Activated CD8-positive, alpha-beta memory T cell treated with anti-CD3 and anti-CD28 coated beads, Interleukin-2, amount 10 ng/mL, durations not matched to agents 7 days and 5 days (primary cell): ENCODE measurements around the gene ZCCHC2. TPM values are rescaled to one million over a fixed set of nuclear protein-coding genes. Genes with fewer than 3 reads are reported as not detected.

Experiments
- ATAC-seq: fragments of 150-1000 bp; cut with Tn5 transposase; one replicate; pipeline ENCODE4 v1.10.0; 2021; ENCODE audit warnings: moderate library complexity
- CTCF ChIA-PET: fragments of 350-600 bp; sonication (Branson Sonifier 250); formaldehyde crosslinking; loops from one replicate; lab custom pipeline; 2021; ENCODE audit warnings: antibody characterized with exemption; lab: Charles Lee
- DNase-seq: peaks from one replicate; pipeline ENCODE4 v3.0.0-alpha.2; 2020
- H3K27ac Mint-ChIP-seq: one replicate; pipeline ENCODE4 v1.8.0; 2021; ENCODE audit warnings: mild to moderate bottlenecking, mixed read lengths
- H3K27me3 Mint-ChIP-seq: one replicate; pipeline ENCODE4 v1.8.0; 2021; ENCODE audit warnings: mixed read lengths
- H3K36me3 Mint-ChIP-seq: one replicate; pipeline ENCODE4 v1.8.0; 2021; ENCODE audit warnings: mild to moderate bottlenecking, mixed read lengths
- H3K4me1 Mint-ChIP-seq: one replicate; pipeline ENCODE4 v1.8.0; 2021; ENCODE audit warnings: mixed read lengths
- H3K4me3 Mint-ChIP-seq: one replicate; pipeline ENCODE4 v1.8.0; 2021; ENCODE audit warnings: mild to moderate bottlenecking, moderate library complexity, mixed read lengths
- H3K9me3 Mint-ChIP-seq: one replicate; pipeline ENCODE4 v1.8.0; 2022; ENCODE audit warnings: low read depth, mixed read lengths
- total RNA-seq, 2 experiments: library from RNA; stranded (reverse); gene quantifications; one replicate each; pipeline ENCODE4 v1.2.3, GENCODE V29; 2021

Gene ZCCHC2
- 10 to 100 TPM; 45.7 to 71.8 TPM for total RNA-seq

DNA sequence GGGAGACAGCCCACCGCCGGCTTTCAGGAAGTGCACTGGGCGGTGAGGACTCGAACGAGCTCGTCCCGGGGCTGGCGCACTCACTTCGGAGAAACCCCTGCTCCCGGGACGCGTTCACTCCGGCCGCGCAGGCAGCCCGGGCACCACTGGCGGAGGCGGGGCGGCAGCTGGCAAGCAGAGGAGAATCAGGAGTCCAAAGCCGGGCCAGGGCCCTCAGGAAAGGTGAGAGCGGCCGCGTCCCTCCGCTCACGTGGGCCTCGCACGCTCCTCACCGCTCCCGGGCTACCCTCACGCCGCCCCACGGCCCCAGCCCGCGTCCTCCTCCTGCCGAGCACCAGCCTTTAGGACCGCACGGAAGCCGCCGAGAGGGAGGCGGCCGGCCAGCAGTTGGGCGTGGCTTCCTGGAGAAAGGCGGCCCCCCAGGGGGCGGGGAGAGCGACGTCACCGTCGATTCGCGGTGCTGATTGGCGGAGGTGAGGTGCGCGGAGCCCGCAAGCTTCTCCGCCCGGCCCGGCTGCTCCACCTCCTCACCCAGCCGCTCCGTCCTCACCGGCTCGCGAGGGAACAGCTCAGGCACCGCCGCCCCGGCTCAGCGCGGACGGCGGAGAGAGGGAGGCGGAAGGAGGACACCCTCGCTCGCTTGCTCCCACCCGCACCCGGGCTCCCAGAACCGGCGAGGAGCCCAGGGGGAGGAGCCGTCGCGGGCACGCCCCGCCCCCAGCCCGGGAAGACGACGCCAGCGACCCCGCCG lies at the start of gene ZCCHC2:
TSS of gene ZCCHC2 (plus strand) at position 522 of the 751 bp plus-strand sequence. CDS start 400 bp downstream, outside the sequence.
- DNase-seq, result peak; percentile 98
- CTCF ChIA-PET, result interaction anchor here (0.6 to 5.3 kb wide), 12 partner anchors 9 to 197 kb away, joined by 3 to 27 read pairs (median 6); no protein-coding TSS in a partner anchor
- peaks cover 25% of the 10 kb centered on the region for H3K4me1 Mint-ChIP-seq
- peak within 1 kb of the TSS; percentile 95 for H3K27ac Mint-ChIP-seq
- H3K36me3 Mint-ChIP-seq, result peaks cover 46% of the 10 kb centered on the region
- peak within 1 kb of the TSS; percentile 93 for H3K4me3 Mint-ChIP-seq
- H3K9me3 Mint-ChIP-seq, result peaks cover 2% of the 10 kb centered on the region
- peak; percentile 84 for ATAC-seq
- H3K27me3 Mint-ChIP-seq, result no peaks in the 10 kb centered on the region

DNA sequence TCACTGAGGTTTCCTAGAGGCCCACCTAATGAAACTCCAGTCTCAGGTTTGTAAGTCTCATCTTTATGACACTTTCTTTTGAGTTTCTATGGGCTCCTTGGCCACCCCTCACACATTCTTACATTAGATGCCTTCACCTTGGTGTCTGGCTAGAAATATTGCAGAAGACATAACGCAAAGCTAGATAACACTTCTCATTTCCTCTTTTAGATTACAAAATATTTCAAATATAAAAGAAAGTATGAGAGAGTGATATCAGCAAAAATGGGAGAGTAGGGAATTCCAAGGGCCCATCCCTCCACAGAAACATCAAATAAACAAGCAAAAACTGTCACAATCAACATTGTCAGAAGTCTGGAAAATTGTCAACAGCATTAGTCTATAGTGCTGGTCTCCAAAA lies 43.3 kb upstream of the ZCCHC2 start:
- no peak for DNase-seq
- Mint-ChIP-seq H3K27me3 (peaks cover 53% of the 10 kb centered on the region), H3K4me1 (no peaks in the 10 kb centered on the region), H3K9me3 (peaks cover 10% of the 10 kb centered on the region), H3K4me3 (no peak overlapping the region), H3K27ac (no peak overlapping the region), H3K36me3 (peaks cover 16% of the 10 kb centered on the region)
- CTCF ChIA-PET, result no interaction called here
- ATAC-seq, result no peak

DNA sequence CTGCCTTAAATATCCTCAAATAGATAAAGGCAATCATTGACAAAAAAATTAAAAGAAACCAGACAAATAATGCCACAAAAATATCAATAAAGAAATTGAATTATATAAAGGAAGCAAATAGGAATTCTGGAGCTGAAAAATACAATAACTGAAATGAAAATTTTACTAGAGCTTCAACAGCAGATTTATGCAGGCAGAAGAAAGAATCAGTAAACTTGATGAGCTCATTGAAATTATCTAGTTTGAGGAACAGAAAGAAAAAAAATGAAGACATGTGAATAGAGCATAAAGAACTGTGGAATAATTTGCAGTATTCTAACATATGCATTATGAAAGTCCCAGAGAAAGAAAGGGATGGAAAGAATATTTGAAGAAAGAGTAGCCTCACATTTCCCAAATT lies 41.9 kb upstream of the ZCCHC2 start:
- H3K27ac Mint-ChIP-seq, result no peak overlapping the region
- H3K27me3 Mint-ChIP-seq, result peaks cover 61% of the 10 kb centered on the region
- CTCF ChIA-PET, result no interaction called here
- peaks cover 10% of the 10 kb centered on the region for H3K9me3 Mint-ChIP-seq
- peaks cover 2% of the 10 kb centered on the region for H3K4me1 Mint-ChIP-seq
- H3K36me3 Mint-ChIP-seq, result peaks cover 16% of the 10 kb centered on the region
- H3K4me3 Mint-ChIP-seq, result no peak overlapping the region
- ATAC-seq (no peak), DNase-seq (no peak)

DNA sequence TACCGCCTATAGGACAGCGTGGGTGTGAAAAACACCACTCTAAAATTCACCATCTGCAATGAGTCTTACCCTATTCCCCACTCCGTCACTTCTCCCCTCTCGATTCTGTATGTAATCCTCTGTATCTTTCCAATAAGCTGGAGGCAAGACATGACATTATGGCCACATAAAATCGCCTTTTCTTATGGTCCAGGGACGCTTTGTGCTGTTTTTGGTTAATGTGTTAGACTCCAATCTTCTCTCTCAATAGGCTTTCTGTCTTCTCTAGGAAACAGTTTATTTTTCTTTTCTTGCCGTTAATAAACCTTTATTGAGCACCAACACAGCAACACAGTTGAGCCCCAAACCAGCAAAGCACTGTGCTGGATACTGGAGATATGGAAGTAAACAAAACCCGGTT lies 37.9 kb upstream of the ZCCHC2 start:
- CTCF ChIA-PET, result no interaction called here
- Mint-ChIP-seq H3K9me3 (peaks cover 10% of the 10 kb centered on the region), H3K27me3 (peaks cover 40% of the 10 kb centered on the region), H3K27ac (no peak overlapping the region), H3K4me3 (no peak overlapping the region), H3K4me1 (peaks cover 2% of the 10 kb centered on the region), H3K36me3 (peaks cover 16% of the 10 kb centered on the region)
- DNase-seq (no peak), ATAC-seq (no peak)

DNA sequence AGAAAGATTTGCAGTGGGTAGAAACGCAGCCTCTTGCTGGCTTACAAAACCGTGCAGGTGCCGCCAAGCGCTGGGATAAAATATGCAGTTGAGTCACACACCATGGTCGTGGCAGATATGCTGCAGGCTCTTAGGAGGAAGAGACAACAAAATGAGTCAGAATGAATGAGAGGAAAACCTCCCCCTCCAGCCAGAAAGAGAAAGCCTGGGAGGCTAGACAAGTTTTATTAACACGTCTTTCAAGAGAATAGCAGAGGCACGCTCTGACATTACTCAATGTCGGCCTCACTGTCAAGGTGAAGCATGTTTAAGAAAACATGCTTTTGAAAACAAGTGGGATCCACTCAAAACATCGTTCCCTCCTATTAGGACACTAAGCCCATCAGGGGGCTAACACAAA lies 37.1 kb upstream of the ZCCHC2 start:
- CTCF ChIA-PET, result no interaction called here
- ATAC-seq, result no peak
- peaks cover 36% of the 10 kb centered on the region for H3K27me3 Mint-ChIP-seq
- H3K36me3 Mint-ChIP-seq, result peaks cover 11% of the 10 kb centered on the region
- H3K4me3 Mint-ChIP-seq, result no peak overlapping the region
- no peak for DNase-seq
- peaks cover 4% of the 10 kb centered on the region for H3K9me3 Mint-ChIP-seq
- H3K4me1 Mint-ChIP-seq, result peaks cover 2% of the 10 kb centered on the region
- H3K27ac Mint-ChIP-seq, result no peak overlapping the region

DNA sequence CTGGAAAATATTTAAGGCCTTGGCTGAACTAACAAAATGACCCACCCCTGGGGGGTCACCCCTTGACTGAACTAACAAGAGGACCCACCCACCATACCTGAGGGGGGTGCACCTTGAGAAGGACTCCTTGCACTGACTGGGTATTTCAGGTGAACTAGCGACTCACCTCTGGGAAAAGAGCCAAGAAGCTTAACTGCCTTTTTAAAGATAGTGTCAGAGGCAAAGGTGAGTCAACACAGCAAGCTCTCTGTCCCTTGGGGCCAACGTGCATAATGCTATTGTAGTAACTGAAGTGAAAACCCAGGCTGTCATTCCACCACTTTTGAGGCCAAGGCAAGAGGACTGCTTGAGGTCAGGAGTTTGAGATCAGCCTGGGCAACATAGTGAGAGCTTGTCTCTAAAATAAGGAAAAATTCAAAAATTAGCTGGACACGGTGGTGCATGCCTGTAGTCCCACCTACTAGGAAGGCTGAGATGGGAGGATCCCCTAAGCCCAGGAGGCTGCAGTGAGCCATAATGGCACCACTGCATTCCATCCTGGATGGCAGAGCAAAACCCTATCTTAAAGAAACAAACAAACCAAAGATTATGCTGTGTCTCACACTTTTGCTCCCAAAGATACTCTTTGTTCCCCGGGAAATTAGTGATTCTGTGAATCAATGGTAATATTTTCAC lies 36.4 kb upstream of the ZCCHC2 start:
- Mint-ChIP-seq H3K27ac (no peak overlapping the region), H3K36me3 (peaks cover 7% of the 10 kb centered on the region), H3K27me3 (peaks cover 38% of the 10 kb centered on the region), H3K4me3 (no peak overlapping the region), H3K4me1 (peaks cover 2% of the 10 kb centered on the region), H3K9me3 (no peaks in the 10 kb centered on the region)
- no peak for DNase-seq
- ATAC-seq, result no peak
- CTCF ChIA-PET, result no interaction called here

DNA sequence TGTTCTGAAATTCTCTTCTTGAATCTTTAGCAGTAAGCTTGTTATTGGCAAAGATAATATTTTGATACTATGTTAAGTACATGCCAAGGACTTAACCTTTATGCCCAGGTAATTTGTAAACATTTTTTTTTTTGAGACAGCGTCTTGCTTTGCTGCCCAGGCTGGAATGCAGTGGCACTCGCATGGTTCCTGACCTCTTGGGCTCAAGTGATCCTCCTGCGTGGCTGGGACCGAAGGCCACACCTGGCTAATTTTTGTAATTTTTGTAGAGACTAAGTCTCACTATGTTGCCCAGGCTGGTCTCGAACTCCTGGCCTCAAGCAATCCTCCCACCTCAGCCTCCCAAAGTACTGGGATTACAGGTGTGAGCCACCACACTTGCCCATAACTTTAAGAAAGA lies 35.7 kb upstream of the ZCCHC2 start:
- H3K4me1 Mint-ChIP-seq, result peaks cover 2% of the 10 kb centered on the region
- no peak for DNase-seq
- H3K4me3 Mint-ChIP-seq, result no peak overlapping the region
- H3K36me3 Mint-ChIP-seq, result peaks cover 3% of the 10 kb centered on the region
- CTCF ChIA-PET, result no interaction called here
- H3K27ac Mint-ChIP-seq, result no peak overlapping the region
- no peak for ATAC-seq
- H3K9me3 Mint-ChIP-seq, result no peaks in the 10 kb centered on the region
- peaks cover 41% of the 10 kb centered on the region for H3K27me3 Mint-ChIP-seq

DNA sequence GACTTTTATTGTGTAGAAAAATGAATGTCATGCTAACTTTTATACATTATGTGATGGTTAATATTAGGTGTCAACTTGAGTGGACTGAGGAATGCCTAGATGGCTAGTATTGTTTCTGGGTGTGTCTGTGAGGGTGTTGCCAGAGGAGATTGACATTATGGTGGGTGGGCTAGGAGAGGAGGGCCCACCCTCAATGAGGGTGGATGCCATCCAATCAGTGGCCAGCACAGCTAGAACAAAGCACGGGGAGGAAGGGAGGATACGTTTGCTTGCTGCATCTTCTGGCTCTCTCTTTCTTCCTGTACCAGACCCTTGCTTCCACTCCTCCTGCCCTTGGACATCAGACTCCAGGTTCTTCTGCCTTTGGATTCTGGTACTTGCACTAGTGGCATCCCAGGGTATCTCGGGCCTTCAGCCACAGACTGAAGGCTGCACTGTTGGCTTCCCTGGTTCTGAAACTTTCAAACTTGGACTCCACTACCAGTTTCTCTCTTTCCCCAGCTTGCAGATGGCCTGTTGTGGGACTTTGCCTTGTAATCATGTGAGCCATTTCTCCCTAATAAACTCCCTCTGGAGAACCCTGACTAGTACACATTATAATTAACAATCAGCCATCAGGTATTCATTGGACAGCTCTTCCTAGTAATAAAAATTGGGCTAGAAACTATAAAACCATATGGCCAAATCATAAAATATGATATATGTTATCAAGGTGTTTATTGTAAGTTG lies 31.7 kb upstream of the ZCCHC2 start:
- H3K36me3 Mint-ChIP-seq, result peaks cover 2% of the 10 kb centered on the region
- no peaks in the 10 kb centered on the region for H3K9me3 Mint-ChIP-seq
- no peaks in the 10 kb centered on the region for H3K4me1 Mint-ChIP-seq
- no peak overlapping the region for H3K27ac Mint-ChIP-seq
- no peak for ATAC-seq
- CTCF ChIA-PET, result no interaction called here
- peaks cover 36% of the 10 kb centered on the region for H3K27me3 Mint-ChIP-seq
- DNase-seq, result no peak
- H3K4me3 Mint-ChIP-seq, result no peak overlapping the region

DNA sequence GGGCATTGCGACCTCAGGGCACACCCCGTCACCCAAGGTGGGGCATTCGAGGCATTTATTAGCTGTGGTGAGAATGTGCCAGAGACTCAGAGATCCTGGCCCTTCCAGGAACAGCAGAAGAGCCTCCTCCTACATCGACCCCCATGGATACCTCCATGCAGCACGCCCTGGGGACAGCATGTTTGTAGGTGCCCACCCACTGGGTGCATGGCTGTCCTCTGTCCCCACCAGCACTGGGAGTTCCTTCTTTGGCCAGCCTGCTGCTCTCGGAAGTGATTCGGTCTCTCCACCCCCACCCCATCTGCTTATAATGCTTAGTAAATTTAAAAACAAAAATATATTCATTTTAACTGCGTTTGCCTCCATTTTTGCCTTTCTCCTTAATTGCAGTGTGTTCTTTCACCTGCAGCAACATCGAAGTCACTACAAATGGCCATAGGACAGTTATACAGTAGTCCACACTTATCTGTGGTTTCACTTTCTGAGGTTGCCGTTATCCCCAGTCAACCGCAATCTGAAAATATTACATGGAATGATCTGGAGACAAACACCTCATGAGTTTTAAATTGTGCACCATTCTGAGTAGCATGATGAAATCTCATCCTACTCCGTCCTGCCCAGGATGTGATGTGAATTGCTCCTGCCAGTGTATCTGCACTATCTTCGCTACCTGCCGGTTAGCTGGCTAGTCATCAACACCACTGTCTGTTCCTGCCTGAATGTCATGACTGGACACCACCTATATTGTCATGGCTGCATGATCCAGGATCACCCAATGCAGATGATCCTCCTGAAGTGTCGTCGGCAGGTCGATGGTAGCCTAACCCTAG lies 29.6 kb upstream of the ZCCHC2 start:
- H3K27ac Mint-ChIP-seq, result no peak overlapping the region
- H3K4me1 Mint-ChIP-seq, result no peaks in the 10 kb centered on the region
- peaks cover 46% of the 10 kb centered on the region for H3K27me3 Mint-ChIP-seq
- DNase-seq, result no peak
- H3K36me3 Mint-ChIP-seq, result no peaks in the 10 kb centered on the region
- no peaks in the 10 kb centered on the region for H3K9me3 Mint-ChIP-seq
- no peak for ATAC-seq
- CTCF ChIA-PET, result no interaction called here
- no peak overlapping the region for H3K4me3 Mint-ChIP-seq

DNA sequence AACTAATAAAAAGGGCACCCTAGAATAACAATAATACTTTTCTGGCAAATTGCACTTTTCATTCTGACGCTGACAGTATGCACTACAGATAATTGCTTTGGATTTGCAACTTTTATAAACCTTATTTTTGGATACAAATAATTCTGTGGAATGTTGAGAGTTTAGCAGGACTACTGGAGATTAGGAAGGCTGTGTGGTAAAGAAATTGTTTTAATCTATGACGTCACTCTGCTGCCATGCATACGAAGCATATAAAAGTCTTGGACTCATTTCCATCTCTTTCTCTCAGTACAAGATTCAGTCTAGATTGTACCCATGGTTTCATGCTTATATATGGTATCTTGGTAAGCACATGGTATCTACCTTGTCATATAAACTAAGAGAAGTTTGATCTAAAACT lies 28.1 kb upstream of the ZCCHC2 start:
- H3K4me3 Mint-ChIP-seq, result no peak overlapping the region
- no peaks in the 10 kb centered on the region for H3K36me3 Mint-ChIP-seq
- ATAC-seq, result no peak
- no peak overlapping the region for H3K27ac Mint-ChIP-seq
- DNase-seq, result no peak
- CTCF ChIA-PET, result no interaction called here
- H3K27me3 Mint-ChIP-seq, result peaks cover 43% of the 10 kb centered on the region
- no peaks in the 10 kb centered on the region for H3K9me3 Mint-ChIP-seq
- H3K4me1 Mint-ChIP-seq, result no peaks in the 10 kb centered on the region

DNA sequence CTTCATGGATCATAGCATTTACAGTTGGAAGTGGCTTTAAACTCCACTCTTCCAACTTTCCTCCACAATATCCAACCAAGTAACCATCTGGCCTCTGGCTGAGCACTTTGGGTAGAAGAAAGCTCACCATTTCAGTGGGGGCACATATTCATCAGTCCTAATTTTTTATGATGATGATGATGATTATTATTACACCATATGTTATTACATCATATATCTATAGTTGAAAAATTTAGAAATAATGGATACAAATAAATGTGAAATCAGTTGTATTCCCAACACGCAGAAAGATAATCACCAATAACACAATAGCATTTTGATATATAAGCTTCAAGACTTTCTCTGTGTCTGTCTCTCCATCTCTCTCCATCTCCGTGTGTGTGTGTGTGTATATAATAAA lies 26.6 kb upstream of the ZCCHC2 start:
- no peak overlapping the region for H3K27ac Mint-ChIP-seq
- H3K4me1 Mint-ChIP-seq, result no peaks in the 10 kb centered on the region
- no peaks in the 10 kb centered on the region for H3K9me3 Mint-ChIP-seq
- H3K27me3 Mint-ChIP-seq, result peaks cover 36% of the 10 kb centered on the region
- H3K4me3 Mint-ChIP-seq, result no peak overlapping the region
- no peak for ATAC-seq
- no peak for DNase-seq
- CTCF ChIA-PET, result no interaction called here
- H3K36me3 Mint-ChIP-seq, result peaks cover 5% of the 10 kb centered on the region

DNA sequence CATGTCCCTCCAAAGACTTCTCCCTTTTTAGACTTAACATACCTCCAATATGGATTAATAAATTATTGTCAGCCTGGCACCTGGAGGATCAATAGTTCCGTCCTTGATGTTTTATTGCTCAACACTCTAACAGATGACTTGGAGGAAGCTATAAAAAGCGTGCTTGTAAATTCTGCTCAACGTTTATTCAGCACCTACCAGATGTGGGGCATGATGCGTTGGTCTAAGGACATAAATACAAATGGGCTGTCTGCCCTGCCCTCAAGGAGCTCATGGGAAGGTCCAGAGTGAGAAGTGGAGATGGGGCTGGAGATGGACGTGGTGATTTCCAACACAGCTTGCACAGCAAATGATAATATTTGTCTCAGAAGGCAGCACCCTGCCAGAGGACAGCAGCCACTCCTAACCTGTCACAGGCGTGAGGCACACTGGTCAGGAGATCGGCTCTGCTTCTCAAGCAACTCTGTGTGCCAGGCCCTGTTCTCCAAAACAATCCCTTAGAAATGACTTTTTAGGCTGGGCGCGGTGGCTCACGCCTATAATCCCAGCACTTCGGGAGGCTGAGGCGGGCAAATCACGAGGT lies 25.5 kb upstream of the ZCCHC2 start:
- Mint-ChIP-seq H3K4me3 (no peak overlapping the region), H3K27ac (no peak overlapping the region), H3K9me3 (peaks cover 2% of the 10 kb centered on the region), H3K4me1 (no peaks in the 10 kb centered on the region), H3K36me3 (peaks cover 13% of the 10 kb centered on the region), H3K27me3 (peaks cover 31% of the 10 kb centered on the region)
- no peak for DNase-seq
- ATAC-seq, result no peak
- CTCF ChIA-PET, result interaction anchor here (0.6 to 1.7 kb wide), 4 partner anchors 9 to 72 kb away, joined by 3 to 5 read pairs (median 4); partner anchors contain the start of gene ZCCHC2
